Epithelial cell of esophagus (primary cell): ENCODE results near the gene EEF1B2.
"Not testable (repeated sequence)": the region's sequence is repeated elsewhere in the genome, so short reads cannot be mapped to it uniquely, and the experiment has no call there.

ENCODE experiments used
- DNase-seq: peaks from one replicate; pipeline ENCODE4 v3.0.0; 2010; ENCODE audit warnings: low read depth
- H3K4me3 ChIP-seq: 2 replicates; pipeline ENCODE4 v1.5.1; 2011; ENCODE audit warnings: mild to moderate bottlenecking, low read length, control low read depth
- TF ChIP-seq, protein P1 (sequence below): IDR thresholded peaks from 2 replicates; pipeline ENCODE4 v1.5.1; 2011; ENCODE audit warnings: low read depth, mild to moderate bottlenecking, low read length, control low read depth, inconsistent platforms; ENCODE audit not compliant: insufficient read depth; ENCODE audit errors: missing control alignments

EEF1B2 gene

DNA sequence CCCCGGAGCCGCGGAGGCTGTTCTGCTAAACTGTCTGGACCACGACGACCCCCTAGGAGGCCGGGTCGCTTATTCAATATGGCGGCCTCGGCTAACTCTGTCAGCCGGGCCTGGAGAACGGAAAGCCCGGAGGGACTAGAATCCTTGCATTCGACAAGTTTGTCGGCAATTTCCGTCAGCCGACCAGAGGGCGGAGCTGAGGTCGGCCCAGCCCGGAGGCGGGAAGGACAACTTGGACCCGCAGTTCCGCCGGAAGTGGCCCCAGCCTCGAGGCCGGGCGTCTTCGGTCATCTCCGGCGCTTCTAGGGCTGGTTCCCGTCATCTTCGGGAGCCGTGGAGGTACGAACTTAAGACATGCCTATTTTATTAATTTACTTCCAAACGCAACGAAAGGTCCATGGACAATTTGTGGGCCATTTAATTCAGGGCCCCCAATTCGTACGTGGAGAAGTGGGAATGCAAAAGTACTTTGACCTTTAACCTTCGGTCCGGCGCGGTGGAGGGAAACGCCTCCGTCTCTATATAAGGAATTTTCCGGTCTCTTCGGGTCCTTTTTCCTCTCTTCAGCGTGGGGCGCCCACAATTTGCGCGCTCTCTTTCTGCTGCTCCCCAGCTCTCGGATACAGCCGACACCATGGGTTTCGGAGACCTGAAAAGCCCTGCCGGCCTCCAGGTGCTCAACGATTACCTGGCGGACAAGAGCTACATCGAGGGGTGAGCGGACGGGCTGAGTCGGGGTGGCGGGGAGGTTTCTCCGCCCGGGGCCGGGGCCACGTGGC is at the start of gene EEF1B2, which contains the start of gene NDUFS1:
Gene EEF1B2 (plus strand): TSS at position 550 of the 779 bp plus-strand sequence. CDS start 85 bp downstream, at position 635.
Gene NDUFS1 (minus strand): TSS at position 99 of the 779 bp plus-strand sequence. CDS start 5,766 bp downstream, outside the sequence.
- TF ChIP-seq, protein P1, sequence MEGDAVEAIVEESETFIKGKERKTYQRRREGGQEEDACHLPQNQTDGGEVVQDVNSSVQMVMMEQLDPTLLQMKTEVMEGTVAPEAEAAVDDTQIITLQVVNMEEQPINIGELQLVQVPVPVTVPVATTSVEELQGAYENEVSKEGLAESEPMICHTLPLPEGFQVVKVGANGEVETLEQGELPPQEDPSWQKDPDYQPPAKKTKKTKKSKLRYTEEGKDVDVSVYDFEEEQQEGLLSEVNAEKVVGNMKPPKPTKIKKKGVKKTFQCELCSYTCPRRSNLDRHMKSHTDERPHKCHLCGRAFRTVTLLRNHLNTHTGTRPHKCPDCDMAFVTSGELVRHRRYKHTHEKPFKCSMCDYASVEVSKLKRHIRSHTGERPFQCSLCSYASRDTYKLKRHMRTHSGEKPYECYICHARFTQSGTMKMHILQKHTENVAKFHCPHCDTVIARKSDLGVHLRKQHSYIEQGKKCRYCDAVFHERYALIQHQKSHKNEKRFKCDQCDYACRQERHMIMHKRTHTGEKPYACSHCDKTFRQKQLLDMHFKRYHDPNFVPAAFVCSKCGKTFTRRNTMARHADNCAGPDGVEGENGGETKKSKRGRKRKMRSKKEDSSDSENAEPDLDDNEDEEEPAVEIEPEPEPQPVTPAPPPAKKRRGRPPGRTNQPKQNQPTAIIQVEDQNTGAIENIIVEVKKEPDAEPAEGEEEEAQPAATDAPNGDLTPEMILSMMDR = no peak
- DNase-seq = peak; percentile 99
- H3K4me3 ChIP-seq = peak within 1 kb of the TSS; percentile 91

GRCh38 chr2:206112108-206112507 is 47.6 kb upstream of the EEF1B2 start:
- no peak overlapping the region for H3K4me3 ChIP-seq
- DNase-seq = peak; percentile 3
- TF ChIP-seq, protein P1 = no peak

DNA sequence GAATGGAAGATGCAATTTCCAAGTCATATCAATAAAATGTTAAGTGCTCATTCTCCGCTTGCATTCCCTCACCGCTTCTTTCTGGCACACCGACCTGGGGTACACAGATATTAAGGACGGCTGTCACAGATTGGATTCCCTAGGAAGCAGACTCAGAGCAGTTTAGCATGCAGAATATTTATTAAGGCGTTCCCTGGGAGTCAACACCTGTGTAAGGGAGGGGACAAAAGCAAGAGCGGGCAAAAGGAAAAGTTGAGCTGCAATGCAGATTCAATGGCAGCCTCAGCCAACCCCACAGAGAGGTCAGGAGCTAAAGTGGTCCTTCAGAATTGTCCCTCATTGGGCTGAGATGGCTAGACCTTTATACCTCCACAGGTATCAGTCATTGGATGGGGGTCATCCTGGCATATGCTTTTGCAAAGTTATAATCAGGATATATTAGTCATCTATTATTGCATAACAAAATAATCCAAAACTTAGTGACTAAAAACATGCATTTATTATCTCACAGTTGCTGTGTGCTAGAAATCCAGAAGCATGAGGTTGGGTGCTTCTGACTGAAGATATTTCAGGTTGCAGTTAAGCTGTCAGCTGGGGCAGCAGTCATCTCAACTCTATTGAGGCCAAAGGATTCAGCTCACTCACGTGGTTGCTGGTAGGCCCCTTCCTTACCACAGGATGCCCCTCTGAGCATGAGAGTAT is 46.7 kb upstream of the EEF1B2 start:
- TF ChIP-seq, protein P1 = no peak
- no peak overlapping the region for H3K4me3 ChIP-seq
- DNase-seq = peak; percentile 26

DNA sequence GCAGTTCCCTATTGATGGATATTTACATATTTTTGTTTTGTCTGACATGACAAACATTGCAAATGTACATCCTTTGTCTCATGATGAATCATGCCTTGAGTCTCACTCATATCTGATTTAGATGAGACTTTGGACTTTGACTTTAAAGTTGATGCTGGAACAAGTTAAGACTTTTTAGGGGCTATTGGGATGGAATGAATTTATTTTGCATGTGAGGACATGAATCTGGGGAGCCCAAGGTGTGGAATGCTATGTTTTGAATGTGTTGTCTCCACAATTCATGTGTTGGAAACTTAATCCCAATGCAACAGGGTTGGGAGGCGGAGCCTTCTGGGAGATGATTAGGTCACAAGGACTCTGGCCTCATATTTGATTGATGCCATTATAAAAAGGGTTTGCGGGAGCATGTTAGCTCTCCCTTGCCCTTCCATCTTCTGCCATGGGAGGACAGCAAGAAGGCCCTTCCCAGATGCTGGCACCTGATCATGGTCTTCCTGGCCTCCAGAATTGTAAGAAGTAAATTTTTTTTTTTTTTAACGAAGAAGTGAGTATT is 44.6 kb upstream of the EEF1B2 start:
- DNase-seq = peak; percentile 32
- TF ChIP-seq, protein P1 = no peak
- H3K4me3 ChIP-seq = no peak overlapping the region

GRCh38 chr2:206116278-206116677 is 43.4 kb upstream of the EEF1B2 start:
- H3K4me3 ChIP-seq = no peak overlapping the region
- TF ChIP-seq, protein P1 = no peak
- no peak for DNase-seq

DNA sequence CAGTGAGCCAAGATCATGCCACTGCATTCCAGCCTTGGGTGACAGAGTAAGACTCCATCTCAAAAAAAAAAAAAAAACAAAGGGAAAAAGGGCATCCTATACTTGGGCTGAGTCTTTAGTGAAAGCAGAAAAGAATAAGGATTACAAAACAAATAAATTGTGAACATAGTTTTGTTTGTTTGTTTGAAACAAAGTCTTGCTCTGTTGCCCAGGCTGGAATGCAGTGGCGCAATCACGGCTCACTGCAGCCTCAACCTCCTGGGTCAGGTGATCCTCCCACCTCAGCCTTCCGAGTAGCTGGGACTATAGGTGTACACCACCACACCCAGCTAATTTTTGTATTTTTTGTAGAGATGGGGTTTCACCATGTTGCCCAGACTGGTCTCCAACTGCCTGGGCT is 37.1 kb upstream of the EEF1B2 start:
- not testable (repeated sequence) for DNase-seq, H3K4me3 ChIP-seq

DNA sequence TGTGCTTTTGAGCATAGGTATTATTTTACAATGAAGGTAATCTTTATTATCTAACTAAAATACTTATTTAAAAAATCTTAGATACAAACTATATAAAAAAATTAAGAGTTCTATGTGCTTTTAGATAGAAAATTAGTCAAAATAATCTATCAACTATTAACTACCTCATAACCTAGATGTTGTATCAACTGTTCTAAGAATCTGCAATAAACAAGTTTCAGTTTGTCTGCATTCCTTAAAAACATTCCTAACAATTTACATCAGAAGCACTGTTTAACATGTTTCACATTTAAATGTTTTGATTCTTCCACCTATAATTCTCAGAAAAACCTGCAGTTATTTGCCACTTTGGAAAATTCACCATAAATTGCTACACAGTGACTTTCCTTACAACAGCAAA is 33.8 kb upstream of the EEF1B2 start:
- no peak overlapping the region for H3K4me3 ChIP-seq
- TF ChIP-seq, protein P1 = no peak
- peak; percentile 17 for DNase-seq
